ENCODE measurements around the gene VSIG10L2. TPM values are rescaled to one million over a fixed set of nuclear protein-coding genes. Genes with fewer than 3 reads are reported as not detected.

The VSIG10L2 gene
- total RNA-seq, 4 donors from 2014 or later: under 0.01 to 0.27 (median 0.09) TPM; not detected in 1

GRCh38 chr11:125929445-125930075 lies 16.3 kb upstream of the VSIG10L2 start:
- intact Hi-C loops (cut with DNase I): no loop called here
- H3K4me3 ChIP-seq: no peak overlapping the region

GRCh38 chr11:125930076-125930450 lies 15.8 kb upstream of the VSIG10L2 start:
- Histone ChIP-seq H3K4me1 (no peaks in the 10 kb centered on the region), H3K27me3 (peaks cover 0 to 13% (median 0%) of the 10 kb centered on the region in 4 donors), H3K27ac (no peak overlapping the region), H3K36me3 (no peaks in the 10 kb centered on the region), H3K9me3 (no peaks in the 10 kb centered on the region), H3K4me3 (no peak overlapping the region)
- TF ChIP-seq POLR2A (IDR thresholded peaks at IDR 0.05) (no peak), CTCF (IDR thresholded peaks at IDR 0.05) (no peak)
- no peak for DNase-seq
- 80 to 93% methylated on average over 10 to 11 of the region's 11 CpGs for WGBS, 2 donors
- intact Hi-C loops (cut with DNase I): no loop called here

More at GRCh38 chr11:125929445-125930075, 16.3 kb upstream of the VSIG10L2 start:
- WGBS, 2 donors: 72 to 88% methylated on average over 1 to 7 of the region's 9 CpGs
- Histone ChIP-seq H3K27me3 (peaks cover 0 to 13% (median 0%) of the 10 kb centered on the region in 4 donors), H3K36me3 (no peaks in the 10 kb centered on the region), H3K27ac (no peak overlapping the region), H3K4me1 (no peaks in the 10 kb centered on the region), H3K9me3 (no peaks in the 10 kb centered on the region)
- no peak for DNase-seq
- TF ChIP-seq POLR2A (IDR thresholded peaks at IDR 0.05) (no peak), CTCF (IDR thresholded peaks at IDR 0.05) (no peak)

- intact Hi-C loops (cut with DNase I): no loop called here
- 62 to 71% methylated on average over 3 of the region's 3 CpGs for WGBS, 2 donors
- Histone ChIP-seq H3K4me3 (no peak overlapping the region), H3K4me1 (peaks cover 0 to 7% (median 5%) of the 10 kb centered on the region in 3 donors), H3K9me3 (no peaks in the 10 kb centered on the region), H3K27me3 (peaks cover 0 to 13% (median 0%) of the 10 kb centered on the region in 4 donors), H3K36me3 (no peaks in the 10 kb centered on the region), H3K27ac (no peak overlapping the region)
- no peak for DNase-seq
- TF ChIP-seq POLR2A (IDR thresholded peaks at IDR 0.05) (no peak), CTCF (IDR thresholded peaks at IDR 0.05) (no peak)
These were observed 14.7 kb upstream of the VSIG10L2 start for GRCh38 chr11:125931116-125931515.

GRCh38 chr11:125931668-125932067 lies 14.2 kb upstream of the VSIG10L2 start:
- no peaks in the 10 kb centered on the region for H3K36me3 ChIP-seq
- H3K4me1 ChIP-seq: peaks cover 0 to 7% (median 5%) of the 10 kb centered on the region in 3 donors
- no peak overlapping the region for H3K27ac ChIP-seq
- peaks cover 0 to 10% (median 0%) of the 10 kb centered on the region in 4 donors for H3K27me3 ChIP-seq
- intact Hi-C loops (cut with DNase I): no loop called here
- no peak for DNase-seq
- 62 to 69% methylated on average over 6 of the region's 6 CpGs for WGBS, 2 donors
- H3K4me3 ChIP-seq: no peak overlapping the region
- H3K9me3 ChIP-seq: no peaks in the 10 kb centered on the region
- TF ChIP-seq POLR2A (IDR thresholded peaks at IDR 0.05) (no peak), CTCF (IDR thresholded peaks at IDR 0.05) (no peak)

- Histone ChIP-seq H3K27ac (no peak overlapping the region), H3K4me1 (peaks cover 0 to 7% (median 5%) of the 10 kb centered on the region in 3 donors), H3K36me3 (no peaks in the 10 kb centered on the region), H3K27me3 (peaks cover 0 to 8% (median 0%) of the 10 kb centered on the region in 4 donors), H3K9me3 (no peaks in the 10 kb centered on the region), H3K4me3 (no peak overlapping the region)
- DNase-seq: no peak
- intact Hi-C loops (cut with DNase I): no loop called here
- WGBS, 2 donors: 68 to 80% methylated on average over 2 to 4 of the region's 9 CpGs
- TF ChIP-seq POLR2A (IDR thresholded peaks at IDR 0.05): no peak
- no peak for TF ChIP-seq CTCF (IDR thresholded peaks at IDR 0.05)
These were observed 13.5 kb upstream of the VSIG10L2 start for GRCh38 chr11:125932301-125932700.

Data from esophagus squamous epithelium (tissue), 5 donors.